Activated CD4-positive, alpha-beta T cell treated with anti-CD3 and anti-CD28 coated beads, Interleukin-2, amount 50 U/mL, for 16 hours (primary cell): ENCODE results near the gene AMFR.

Source experiments
- DNase-seq: peaks from one replicate; pipeline ENCODE4 v3.0.0-alpha.2; 2020

AMFR gene

GRCh38 chr16:56345406-56346050, 79.8 kb downstream of the AMFR start:
- no peak for DNase-seq

GRCh38 chr16:56344518-56345405, 80.6 kb downstream of the AMFR start:
- no peak for DNase-seq

GRCh38 chr16:56343661-56344517, 81.5 kb downstream of the AMFR start:
- DNase-seq = no peak

GRCh38 chr16:56341656-56342399, 83.5 kb downstream of the AMFR start:
- no peak for DNase-seq

GRCh38 chr16:56340864-56341365, 84.4 kb downstream of the AMFR start:
- no peak for DNase-seq

GRCh38 chr16:56340416-56340815, 84.9 kb downstream of the AMFR start:
- no peak for DNase-seq

- no peak for DNase-seq
Measured at GRCh38 chr16:56339431-56340195, 85.7 kb downstream of the AMFR start.

- DNase-seq = no peak
Measured at GRCh38 chr16:56338566-56339318, 86.6 kb downstream of the AMFR start.

GRCh38 chr16:56337858-56338325, 87.5 kb downstream of the AMFR start:
- DNase-seq = no peak

GRCh38 chr16:56337131-56337857, 88.1 kb downstream of the AMFR start:
- no peak for DNase-seq

GRCh38 chr16:56336711-56337110, 88.6 kb downstream of the AMFR start:
- DNase-seq = no peak

GRCh38 chr16:56336071-56336688, 89.2 kb downstream of the AMFR start:
- DNase-seq = no peak

- DNase-seq = no peak
Measured at GRCh38 chr16:56334761-56335160, 90.6 kb downstream of the AMFR start.

GRCh38 chr16:56332464-56333079, 92.8 kb downstream of the AMFR start:
- DNase-seq = no peak

GRCh38 chr16:56331915-56332314, 93.4 kb downstream of the AMFR start:
- no peak for DNase-seq

- no peak for DNase-seq
Measured at GRCh38 chr16:56331399-56331798, 93.9 kb downstream of the AMFR start.

- DNase-seq = no peak
Measured at GRCh38 chr16:56330476-56330875, 94.9 kb downstream of the AMFR start.

GRCh38 chr16:56329887-56330286, 95.5 kb downstream of the AMFR start:
- DNase-seq = no peak
